PC-9 (cell line): ENCODE data around the gene GPX4. TPM values are rescaled to one million over a fixed set of nuclear protein-coding genes. Genes with fewer than 3 reads are reported as not detected.

ENCODE experiments used
- BruUV-seq: library from RNA; stranded (reverse); fragments of 400-500 nt; replicated peaks from 2 replicates; lab custom pipeline; 2021; lab: Mats Ljungman, UMichigan
- CTCF ChIA-PET: fragments of 300-600 bp; sonication (Branson Sonifier 250); formaldehyde crosslinking; loops from one replicate; lab custom pipeline; 2022; ENCODE audit warnings: antibody characterized with exemption; lab: Charles Lee
- POLR2A ChIA-PET: fragments of 300-600 bp; sonication (Branson Sonifier 250); formaldehyde crosslinking; loops from one replicate; lab custom pipeline; 2022; ENCODE audit warnings: antibody characterized with exemption; ENCODE audit not compliant: unreplicated experiment; lab: Charles Lee
- DNase-seq, 2 experiments: peaks; one replicate each; pipeline versions ENCODE4 v3.0.0 to v3.0.0-alpha.2; 2015 to 2022; ENCODE audit warnings: mixed read lengths in 1 of 2
- H2AFZ ChIP-seq: fragments of 200-600 bp; sonication (generic); 2 replicates; pipeline ENCODE4 v1.8.1; 2017; ENCODE audit warnings: antibody characterized with exemption
- H3F3A ChIP-seq: fragments of 200-600 bp; sonication (generic); 2 replicates; pipeline ENCODE4 v1.8.1; 2017; ENCODE audit warnings: antibody characterized with exemption, mild to moderate bottlenecking, low read depth; ENCODE audit not compliant: insufficient read depth
- H3K27ac ChIP-seq: fragments of 200-600 bp; sonication (generic); 2 replicates; pipeline ENCODE4 v1.6.1; 2016; ENCODE audit warnings: mixed run types
- H3K27me3 ChIP-seq: fragments of 200-600 bp; sonication (generic); 2 replicates; pipeline ENCODE4 v1.6.1; 2016; ENCODE audit warnings: low read depth, mixed run types; ENCODE audit not compliant: insufficient read depth
- H3K36me3 ChIP-seq: fragments of 200-600 bp; sonication (generic); 2 replicates; pipeline ENCODE4 v1.6.1; 2016; ENCODE audit warnings: low read depth, mixed run types
- H3K4me1 ChIP-seq: fragments of 200-600 bp; sonication (generic); replicated peaks from 2 replicates; pipeline ENCODE4 v1.6.1; 2016; ENCODE audit warnings: mixed run types; ENCODE audit not compliant: insufficient read depth
- H3K4me2 ChIP-seq: fragments of 200-600 bp; sonication (generic); 2 replicates; pipeline ENCODE4 v1.6.1; 2017; ENCODE audit warnings: mixed run types
- H3K4me3 ChIP-seq: fragments of 200-600 bp; sonication (generic); 2 replicates; pipeline ENCODE4 v1.6.1; 2016; ENCODE audit warnings: mixed run types
- H3K79me2 ChIP-seq: fragments of 200-600 bp; sonication (generic); 2 replicates; pipeline ENCODE4 v1.6.1; 2017; ENCODE audit warnings: low read depth, mixed run types
- H3K9me2 ChIP-seq: fragments of 200-600 bp; sonication (generic); 2 replicates; pipeline ENCODE4 v1.8.1; 2017; ENCODE audit warnings: mild to moderate bottlenecking; ENCODE audit not compliant: insufficient read depth
- H3K9me3 ChIP-seq: fragments of 200-600 bp; sonication (generic); 2 replicates; pipeline ENCODE4 v1.8.1; 2016; ENCODE audit warnings: low read depth; ENCODE audit not compliant: insufficient read depth
- H4K20me1 ChIP-seq: fragments of 200-600 bp; sonication (generic); 2 replicates; pipeline ENCODE4 v1.8.1; 2017; ENCODE audit not compliant: insufficient read depth
- EZH2 ChIP-seq: fragments of 200-600 bp; sonication (generic); IDR thresholded peaks from 2 replicates; pipeline ENCODE4 v1.8.0; 2017; ENCODE audit warnings: antibody characterized with exemption, low read depth
- intact Hi-C: fragments of 100-400 bp; cut with micrococcal nuclease; formaldehyde crosslinking; loops from one replicate; pipeline ENCODE4 v1.10.0; 2022; ENCODE audit not compliant: unreplicated experiment
- total RNA-seq: library from RNA; stranded (reverse); gene quantifications from 2 replicates; pipeline ENCODE4 v1.2.3, GENCODE V29; 2021
- TF ChIP-seq, protein P1 (sequence below): fragments of 200-600 bp; sonication (generic); conservative IDR thresholded peaks from 2 replicates; pipeline ENCODE4 v1.6.1; 2017; ENCODE audit warnings: mixed run types, antibody characterized with exemption, mild to moderate bottlenecking, moderate library complexity

GPX4 gene
- total RNA-seq, 1 experiment from 2014 or later, result 465 TPM

DNA sequence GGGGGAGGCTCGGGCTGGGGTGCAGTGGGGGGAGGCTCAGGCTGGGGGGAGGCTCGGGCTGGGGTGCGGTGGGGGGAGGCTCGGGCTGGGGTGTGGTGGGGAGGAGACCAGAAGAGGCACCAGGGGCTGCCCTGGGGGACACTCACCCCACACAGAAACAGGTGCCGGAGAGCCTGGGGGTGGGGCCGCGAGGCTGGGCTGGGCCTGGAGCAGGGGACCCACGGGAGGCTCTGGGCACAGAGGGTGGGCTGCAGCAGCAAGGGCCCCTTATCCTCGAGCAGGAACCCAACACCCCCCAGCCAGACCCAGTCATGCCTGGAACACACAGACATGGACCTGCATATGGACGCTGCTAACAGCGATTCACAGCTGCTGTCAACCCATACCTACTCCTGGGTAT, 34.3 kb downstream of the GPX4 start:
- no peak for TF ChIP-seq EZH2
- TF ChIP-seq, protein P1, sequence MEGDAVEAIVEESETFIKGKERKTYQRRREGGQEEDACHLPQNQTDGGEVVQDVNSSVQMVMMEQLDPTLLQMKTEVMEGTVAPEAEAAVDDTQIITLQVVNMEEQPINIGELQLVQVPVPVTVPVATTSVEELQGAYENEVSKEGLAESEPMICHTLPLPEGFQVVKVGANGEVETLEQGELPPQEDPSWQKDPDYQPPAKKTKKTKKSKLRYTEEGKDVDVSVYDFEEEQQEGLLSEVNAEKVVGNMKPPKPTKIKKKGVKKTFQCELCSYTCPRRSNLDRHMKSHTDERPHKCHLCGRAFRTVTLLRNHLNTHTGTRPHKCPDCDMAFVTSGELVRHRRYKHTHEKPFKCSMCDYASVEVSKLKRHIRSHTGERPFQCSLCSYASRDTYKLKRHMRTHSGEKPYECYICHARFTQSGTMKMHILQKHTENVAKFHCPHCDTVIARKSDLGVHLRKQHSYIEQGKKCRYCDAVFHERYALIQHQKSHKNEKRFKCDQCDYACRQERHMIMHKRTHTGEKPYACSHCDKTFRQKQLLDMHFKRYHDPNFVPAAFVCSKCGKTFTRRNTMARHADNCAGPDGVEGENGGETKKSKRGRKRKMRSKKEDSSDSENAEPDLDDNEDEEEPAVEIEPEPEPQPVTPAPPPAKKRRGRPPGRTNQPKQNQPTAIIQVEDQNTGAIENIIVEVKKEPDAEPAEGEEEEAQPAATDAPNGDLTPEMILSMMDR, result no peak
- POLR2A ChIA-PET, result no interaction called here
- H2AFZ ChIP-seq, result no peak overlapping the region
- H3K9me3 ChIP-seq, result no peaks in the 10 kb centered on the region
- no peak overlapping the region for H3K27ac ChIP-seq
- peaks cover 14% of the 10 kb centered on the region; the same call in 1 of the 2 replicates for H3F3A ChIP-seq
- H3K4me2 ChIP-seq, result no peak overlapping the region
- CTCF ChIA-PET, result no interaction called here
- H4K20me1 ChIP-seq, result peaks cover 27% of the 10 kb centered on the region
- H3K36me3 ChIP-seq, result no peaks in the 10 kb centered on the region
- no peaks in the 10 kb centered on the region for H3K9me2 ChIP-seq
- H3K27me3 ChIP-seq, result no peaks in the 10 kb centered on the region
- H3K4me3 ChIP-seq, result no peak overlapping the region
- DNase-seq, result no peak
- H3K4me1 ChIP-seq, result no peaks in the 10 kb centered on the region
- intact Hi-C loops, result no loop called here
- H3K79me2 ChIP-seq, result peaks cover 20% of the 10 kb centered on the region
- BruUV-seq, result no TSS peak

DNA sequence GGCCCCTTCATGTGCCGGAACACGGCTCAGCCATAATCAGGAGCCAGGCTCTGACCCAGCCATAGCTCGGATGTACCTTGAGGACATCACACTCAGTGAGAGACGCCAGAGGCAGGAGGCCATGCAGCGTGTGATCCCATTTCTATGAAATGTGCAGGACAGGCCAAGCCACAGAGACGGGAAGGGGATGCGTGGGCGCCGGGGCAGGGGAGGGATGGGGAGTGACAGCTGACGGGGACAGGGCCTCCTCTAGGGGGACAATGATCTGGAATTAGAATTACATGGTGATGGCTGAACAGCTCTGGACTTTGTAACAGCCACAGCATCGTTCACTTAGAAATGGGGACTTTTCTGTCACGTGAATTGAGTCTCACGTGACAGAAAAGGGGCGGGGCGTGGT, 35.3 kb downstream of the GPX4 start:
- intact Hi-C loops, result no loop called here
- no TSS peak for BruUV-seq
- H3K36me3 ChIP-seq, result no peaks in the 10 kb centered on the region
- H3K4me3 ChIP-seq, result no peak overlapping the region
- no peak for DNase-seq
- no peaks in the 10 kb centered on the region for H3K27me3 ChIP-seq
- H3K9me3 ChIP-seq, result no peaks in the 10 kb centered on the region
- peaks cover 27% of the 10 kb centered on the region for H4K20me1 ChIP-seq
- TF ChIP-seq, protein P1, result no peak
- no peak for TF ChIP-seq EZH2
- CTCF ChIA-PET, result no interaction called here
- no peak overlapping the region for H3K27ac ChIP-seq
- H3F3A ChIP-seq, result peaks cover 14% of the 10 kb centered on the region; the same call in 1 of the 2 replicates
- POLR2A ChIA-PET, result no interaction called here
- H3K9me2 ChIP-seq, result no peaks in the 10 kb centered on the region
- H3K79me2 ChIP-seq, result peaks cover 14% of the 10 kb centered on the region
- H2AFZ ChIP-seq, result no peak overlapping the region
- no peaks in the 10 kb centered on the region for H3K4me1 ChIP-seq
- H3K4me2 ChIP-seq, result no peak overlapping the region

DNA sequence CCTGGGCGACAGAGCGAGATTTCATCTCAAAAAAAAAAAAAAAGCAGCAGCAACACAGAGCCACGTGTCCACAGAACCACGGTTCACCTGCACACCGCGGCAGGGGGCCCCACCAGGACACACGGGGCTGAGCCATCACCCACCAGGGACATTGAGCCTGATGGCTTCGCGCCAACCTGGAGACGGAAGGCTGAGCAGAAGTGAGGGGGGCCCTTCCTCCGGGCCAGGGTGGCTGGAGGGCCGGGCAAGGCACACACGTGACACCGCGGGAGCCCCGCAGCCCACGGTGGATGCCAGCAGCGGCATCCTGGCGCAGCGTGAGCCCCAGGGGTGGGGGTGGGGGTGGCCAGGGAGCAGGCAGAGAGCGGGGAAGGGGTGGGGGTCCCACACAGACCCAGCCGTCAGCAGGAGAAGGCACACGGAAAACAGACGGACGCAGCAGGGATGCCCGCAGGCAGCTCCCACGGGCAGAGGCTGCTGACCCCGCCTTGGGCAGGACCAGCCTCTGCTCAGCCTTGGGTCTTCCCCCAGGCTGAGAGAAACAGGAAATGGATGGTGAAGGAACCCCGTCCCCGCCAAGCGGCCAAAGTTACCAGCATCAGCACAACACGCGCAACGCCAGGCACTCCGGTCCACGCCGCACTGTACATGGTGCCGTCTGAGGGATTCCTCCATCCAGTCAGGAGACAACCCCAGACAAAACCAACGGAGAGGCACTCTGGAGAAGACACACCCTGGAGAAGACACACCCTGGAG, 36.7 kb downstream of the GPX4 start:
- CTCF ChIA-PET, result interaction anchor here (0.7 kb wide), 1 partner anchor 533 kb away, joined by 8 read pairs; no protein-coding TSS in a partner anchor
- intact Hi-C loops, result no loop called here
- no peak for DNase-seq
- Histone ChIP-seq H3K27ac (no peak overlapping the region), H3K36me3 (no peaks in the 10 kb centered on the region), H3K27me3 (no peaks in the 10 kb centered on the region), H4K20me1 (peaks cover 15% of the 10 kb centered on the region; the same call in 1 of the 2 replicates), H3K4me2 (no peak overlapping the region), H3K79me2 (0 out of 2 replicates have a peak, but pooled peaks cover 3% of the 10 kb centered on the region), H3K4me1 (no peaks in the 10 kb centered on the region), H3K4me3 (no peak overlapping the region), H3K9me2 (no peaks in the 10 kb centered on the region), H3F3A (peaks cover 9% of the 10 kb centered on the region; the same call in 1 of the 2 replicates), H3K9me3 (no peaks in the 10 kb centered on the region), H2AFZ (no peak overlapping the region)
- no peak for TF ChIP-seq EZH2
- TF ChIP-seq, protein P1, result no peak
- BruUV-seq, result no TSS peak
- POLR2A ChIA-PET, result no interaction called here
